IMR-90 (cell line): Measurements from ENCODE around the gene ZNF425. TPM values are rescaled to one million over a fixed set of nuclear protein-coding genes. Genes with fewer than 3 reads are reported as not detected.

Source experiments
- ATAC-seq: fragments of 200-7000 bp; cut with Tn5 transposase; 2 replicates; pipeline ENCODE4 v1.9.1; 2020; ENCODE audit warnings: low read depth, mild to moderate bottlenecking, moderate library complexity
- BruUV-seq: library from RNA; stranded (reverse); fragments of 400-500 nt; replicated peaks from 2 replicates; lab custom pipeline; 2021; lab: Mats Ljungman, UMichigan
- CTCF ChIA-PET: fragments of 300-600 bp; formaldehyde crosslinking; extraction: SDS; loops from one replicate; lab custom pipeline; 2021; ENCODE audit warnings: antibody characterized with exemption; lab: Yijun Ruan, JAX
- POLR2A ChIA-PET: fragments of 300-600 bp; sonication (Branson Sonifier 250); formaldehyde crosslinking; loops from one replicate; lab custom pipeline; 2022; ENCODE audit warnings: antibody characterized with exemption; ENCODE audit not compliant: unreplicated experiment; lab: Charles Lee
- DNase-seq: peaks from one replicate; pipeline ENCODE4 v3.0.0; 2013
- H2AFZ ChIP-seq: replicated peaks from 2 replicates; pipeline ENCODE3; 2013; ENCODE audit warnings: low read length, mild to moderate bottlenecking; ENCODE audit not compliant: poor library complexity
- H2AK5ac ChIP-seq: 2 replicates; pipeline ENCODE4 v1.6.1; 2013; ENCODE audit warnings: low read depth, low read length, inconsistent platforms
- H2AK9ac ChIP-seq: replicated peaks from 2 replicates; pipeline ENCODE3; 2013; ENCODE audit warnings: mild to moderate bottlenecking, low read depth, low read length, moderate library complexity; ENCODE audit not compliant: poor library complexity
- H2BK120ac ChIP-seq: 2 replicates; pipeline ENCODE4 v1.6.1; 2013; ENCODE audit warnings: low read depth, low read length, inconsistent platforms
- H2BK15ac ChIP-seq: 3 replicates; pipeline ENCODE4 v1.6.1; 2013; ENCODE audit warnings: low read depth, low read length, inconsistent platforms
- H2BK20ac ChIP-seq: 2 replicates; pipeline ENCODE4 v1.6.1; 2013; ENCODE audit warnings: low read depth, mild to moderate bottlenecking, inconsistent platforms, low read length, moderate library complexity
- H2BK5ac ChIP-seq: 2 replicates; pipeline ENCODE4 v1.6.1; 2013; ENCODE audit warnings: mild to moderate bottlenecking, low read depth, low read length, inconsistent platforms; ENCODE audit not compliant: poor library complexity, severe bottlenecking
- H3K14ac ChIP-seq: replicated peaks from 2 replicates; pipeline ENCODE4 v1.6.1; 2013; ENCODE audit warnings: low read depth, low read length, inconsistent platforms
- H3K18ac ChIP-seq: 2 replicates; pipeline ENCODE4 v1.6.1; 2013; ENCODE audit warnings: low read depth, low read length, control low read depth
- H3K23ac ChIP-seq: 2 replicates; pipeline ENCODE4 v1.6.1; 2013; ENCODE audit warnings: low read depth, low read length, inconsistent platforms
- H3K27ac ChIP-seq: 2 replicates; pipeline ENCODE4 v1.5.1; 2013; ENCODE audit warnings: mild to moderate bottlenecking, control low read depth, low read length; ENCODE audit not compliant: insufficient read depth
- H3K27me3 ChIP-seq: 2 replicates; pipeline ENCODE4 v1.6.1; 2013; ENCODE audit warnings: low read length; ENCODE audit not compliant: control insufficient read depth, insufficient read depth
- H3K36me3 ChIP-seq: 2 replicates; pipeline ENCODE4 v1.6.1; 2013; ENCODE audit warnings: low read length, mixed read lengths; ENCODE audit not compliant: control insufficient read depth, insufficient read depth
- H3K4ac ChIP-seq: 2 replicates; pipeline ENCODE4 v1.6.1; 2013; ENCODE audit warnings: low read depth, low read length, inconsistent platforms
- H3K4me1 ChIP-seq: 2 replicates; pipeline ENCODE4 v1.6.1; 2013; ENCODE audit warnings: low read length, mixed read lengths; ENCODE audit not compliant: control insufficient read depth, insufficient read depth
- H3K4me2 ChIP-seq: 2 replicates; pipeline ENCODE4 v1.6.1; 2013; ENCODE audit warnings: low read depth, mild to moderate bottlenecking, control low read depth, low read length, moderate library complexity
- H3K4me3 ChIP-seq: 2 replicates; pipeline ENCODE4 v1.5.1; 2013; ENCODE audit warnings: low read depth, mild to moderate bottlenecking, control low read depth, low read length, moderate library complexity; ENCODE audit not compliant: insufficient read depth
- H3K56ac ChIP-seq: 2 replicates; pipeline ENCODE4 v1.6.1; 2013; ENCODE audit warnings: low read length, inconsistent platforms; ENCODE audit not compliant: insufficient read depth; ENCODE audit errors: extremely low read depth
- H3K79me1 ChIP-seq, 2 experiments: 2 replicates each; pipeline ENCODE4 v1.6.1; 2013; ENCODE audit warnings: low read length in 2 of 2, inconsistent platforms in 1 of 2, low read depth in 1 of 2
- H3K9ac ChIP-seq: 2 replicates; pipeline ENCODE4 v1.6.1; 2013; ENCODE audit warnings: low read depth, low read length, control low read depth
- H3K9me1 ChIP-seq: 2 replicates; pipeline ENCODE4 v1.6.1; 2013; ENCODE audit warnings: low read length, inconsistent platforms; ENCODE audit not compliant: insufficient read depth
- H3K9me3 ChIP-seq: 2 replicates; pipeline ENCODE4 v1.6.1; 2013; ENCODE audit warnings: low read length; ENCODE audit not compliant: control insufficient read depth, insufficient read depth
- H4K20me1 ChIP-seq: 2 replicates; pipeline ENCODE4 v1.6.1; 2013; ENCODE audit warnings: low read length, inconsistent platforms; ENCODE audit not compliant: insufficient read depth
- H4K5ac ChIP-seq: 2 replicates; pipeline ENCODE4 v1.6.1; 2013; ENCODE audit warnings: mild to moderate bottlenecking, low read depth, low read length, control low read depth
- H4K8ac ChIP-seq, 2 experiments: 2 replicates each; pipeline ENCODE4 v1.6.1; 2013; ENCODE audit warnings: low read depth in 2 of 2, low read length in 2 of 2, control low read depth in 1 of 2, inconsistent platforms in 1 of 2
- H4K91ac ChIP-seq: 2 replicates; pipeline ENCODE4 v1.6.1; 2013; ENCODE audit warnings: low read depth, low read length, inconsistent platforms; ENCODE audit not compliant: insufficient read depth
- BHLHE40 ChIP-seq: fragments of 150-350 bp; IDR thresholded peaks from 2 replicates; pipeline ENCODE4 v1.6.1; 2016; ENCODE audit warnings: mild to moderate bottlenecking, low read depth, low read length
- CEBPB ChIP-seq: IDR thresholded peaks from 2 replicates; pipeline ENCODE4 v1.6.1; 2012; ENCODE audit warnings: low read depth, low read length, improper control_type of control experiment
- CHD1 ChIP-seq: IDR thresholded peaks from 2 replicates; pipeline ENCODE4 v1.6.1; 2012; ENCODE audit warnings: low read depth, low read length, improper control_type of control experiment
- CTCF ChIP-seq: conservative IDR thresholded peaks from 2 replicates; pipeline ENCODE4 v1.5.1; 2012; ENCODE audit warnings: mild to moderate bottlenecking, low read depth, low read length, improper control_type of control experiment
- ELK1 ChIP-seq: fragments of 150-350 bp; IDR thresholded peaks from 2 replicates; pipeline ENCODE4 v1.6.1; 2016; ENCODE audit warnings: low read depth, mild to moderate bottlenecking, low read length, moderate library complexity, borderline replicate concordance
- FOS ChIP-seq: fragments of 150-350 bp; IDR thresholded peaks from 2 replicates; pipeline ENCODE4 v1.6.1; 2016; ENCODE audit warnings: low read depth, low read length
- MAFK ChIP-seq: IDR thresholded peaks from 2 replicates; pipeline ENCODE4 v1.6.1; 2012; ENCODE audit warnings: low read depth, low read length, improper control_type of control experiment
- MAZ ChIP-seq: IDR thresholded peaks from 2 replicates; pipeline ENCODE4 v1.6.1; 2012; ENCODE audit warnings: low read depth, mild to moderate bottlenecking, low read length, improper control_type of control experiment, moderate library complexity, borderline replicate concordance
- MXI1 ChIP-seq: IDR thresholded peaks from 2 replicates; pipeline ENCODE4 v1.6.1; 2012; ENCODE audit warnings: low read depth, mild to moderate bottlenecking, low read length, moderate library complexity, borderline replicate concordance
- NFE2L2 ChIP-seq: fragments of 150-350 bp; IDR thresholded peaks from 2 replicates; pipeline ENCODE4 v1.6.1; 2016; ENCODE audit warnings: low read depth, mild to moderate bottlenecking, low read length
- POLR2A ChIP-seq: IDR thresholded peaks from 2 replicates; pipeline ENCODE4 v1.6.1; 2012; ENCODE audit warnings: mild to moderate bottlenecking, low read depth, low read length
- RAD21 ChIP-seq: IDR thresholded peaks from 2 replicates; pipeline ENCODE4 v1.6.1; 2012; ENCODE audit warnings: low read length, improper control_type of control experiment
- RCOR1 ChIP-seq: IDR thresholded peaks from 2 replicates; pipeline ENCODE4 v1.6.1; 2012; ENCODE audit warnings: mild to moderate bottlenecking, low read length, improper control_type of control experiment; ENCODE audit not compliant: insufficient replicate concordance
- RFX5 ChIP-seq: IDR thresholded peaks from 2 replicates; pipeline ENCODE4 v1.8.0; 2012; ENCODE audit warnings: low read depth, mild to moderate bottlenecking, low read length, moderate library complexity
- SMC3 ChIP-seq: fragments of 150-350 bp; IDR thresholded peaks from 2 replicates; pipeline ENCODE4 v1.6.1; 2016; ENCODE audit warnings: low read depth, mild to moderate bottlenecking, antibody characterized with exemption, low read length, moderate library complexity
- USF2 ChIP-seq: fragments of 150-350 bp; IDR thresholded peaks from 2 replicates; pipeline ENCODE4 v1.6.1; 2017; ENCODE audit warnings: mild to moderate bottlenecking, antibody characterized with exemption, low read length, low read depth
- WGBS, 2 experiments: methylation state at CpG; one replicate each; pipeline versions ENCODE4 v1.1.5 to v1.1.7; 2013; ENCODE audit warnings: missing lambda C conversion rate in 2 of 2; ENCODE audit not compliant: insufficient read length in 1 of 2; ENCODE audit errors: extremely low coverage in 2 of 2; 5-methylcytosine and 5-hydroxymethylcytosine counted together
- dilution Hi-C: fragments of 300-500 bp; cut with HindIII; formaldehyde crosslinking; loops from one replicate; pipeline ENCODE4 v1.14.3; 2018; ENCODE audit warnings: low sequenced_read_pairs; ENCODE audit not compliant: unreplicated experiment
- in situ Hi-C: fragments of 300-500 bp; cut with MboI; formaldehyde crosslinking; loops from 3 replicates; pipeline ENCODE4 v1.14.3; 2019; ENCODE audit warnings: low sequenced_read_pairs, inconsistent platforms, mixed read lengths
- intact Hi-C: fragments of 100-400 bp; cut with micrococcal nuclease; formaldehyde crosslinking; loops from 2 replicates; pipeline ENCODE4 v1.10.0; 2022
- polyA plus RNA-seq, 3 experiments: library from polyadenylated mRNA; depleted of rRNA; stranded (reverse); fragments of >200 nt; gene quantifications; 2 replicates each; pipeline ENCODE4 v1.2.3, GENCODE V29; 2012; ENCODE audit warnings: low replicate concordance in 1 of 3
- total RNA-seq: library from RNA; depleted of rRNA; stranded (reverse); fragments of >200 nt; gene quantifications from 2 replicates; pipeline ENCODE4 v1.2.3, GENCODE V29; 2012

Gene ZNF425
- total and polyA plus RNA-seq, 2 of the 4 experiments (the other 2 are of a cell fraction) = 1.2 to 2.3 TPM

- Histone ChIP-seq H3K18ac (no peak overlapping the region), H3K9ac (no peak overlapping the region)
Measured at GRCh38 chr7:149075286-149075685, 50.8 kb downstream of the ZNF425 start.

More at GRCh38 chr7:149075286-149075685, 50.8 kb downstream of the ZNF425 start:
- no peak overlapping the region for H3K27ac ChIP-seq
- ATAC-seq (no peak), DNase-seq (no peak)
- no peak overlapping the region for H2AK9ac ChIP-seq
- no peak overlapping the region for H3K56ac ChIP-seq
- H2BK5ac ChIP-seq = no peak overlapping the region
- dilution Hi-C loops = no loop called here
- no peak overlapping the region for H3K14ac ChIP-seq
- no peak overlapping the region for H2AFZ ChIP-seq
- H4K5ac ChIP-seq = no peak overlapping the region
- H3K4me1 ChIP-seq = no peaks in the 10 kb centered on the region
- no CpG with 5 or more reads among the region's 2 CpGs for WGBS, 2 experiments
- no peaks in the 10 kb centered on the region for H3K27me3 ChIP-seq
- no peak overlapping the region for H2AK5ac ChIP-seq
- TF ChIP-seq MXI1 = no peak
- TF ChIP-seq CTCF = no peak
- no peak for TF ChIP-seq CHD1
- TF ChIP-seq USF2 = no peak
- no peak for TF ChIP-seq SMC3
- TF ChIP-seq NFE2L2 = no peak
- no peak for TF ChIP-seq POLR2A
- no peak for TF ChIP-seq ELK1
- TF ChIP-seq RCOR1 = no peak
- TF ChIP-seq MAZ = no peak
- no peak for TF ChIP-seq RAD21
- no peak for TF ChIP-seq CEBPB
- no peak for TF ChIP-seq BHLHE40
- TF ChIP-seq FOS = no peak
- no peak for TF ChIP-seq RFX5
- no peak for TF ChIP-seq MAFK
- H4K20me1 ChIP-seq = no peaks in the 10 kb centered on the region; the same call in 1 of the 2 replicates
- no peak overlapping the region for H2BK15ac ChIP-seq
- intact Hi-C loops = no loop called here
- H4K8ac ChIP-seq = no peak overlapping the region
- no peak overlapping the region for H3K4ac ChIP-seq
- H3K23ac ChIP-seq = no peak overlapping the region
- H3K4me3 ChIP-seq = no peak overlapping the region
- no peak overlapping the region for H2BK120ac ChIP-seq
- H4K91ac ChIP-seq = no peak overlapping the region
- CTCF ChIA-PET = no interaction called here
- no peak overlapping the region for H2BK20ac ChIP-seq
- H3K79me1 ChIP-seq = peaks cover 3 to 4% of the 10 kb centered on the region in 2 experiments; a peak in 2 of 4 replicates
- in situ Hi-C loops = no loop called here
- peaks cover 25% of the 10 kb centered on the region for H3K36me3 ChIP-seq
- BruUV-seq = no TSS peak
- POLR2A ChIA-PET = no interaction called here
- H3K9me3 ChIP-seq = no peaks in the 10 kb centered on the region
- no peaks in the 10 kb centered on the region for H3K9me1 ChIP-seq
- no peak overlapping the region for H3K4me2 ChIP-seq
